Hepatic stellate cell (primary cell): Measurements from ENCODE around the gene HMGXB4.
A peak's percentile ranks its signal among the peaks of the same experiment; 100 is the strongest.

ENCODE experiments used
- DNase-seq: peaks from one replicate; pipeline ENCODE4 v3.0.0; 2011; ENCODE audit warnings: low spot score

Gene HMGXB4

DNA sequence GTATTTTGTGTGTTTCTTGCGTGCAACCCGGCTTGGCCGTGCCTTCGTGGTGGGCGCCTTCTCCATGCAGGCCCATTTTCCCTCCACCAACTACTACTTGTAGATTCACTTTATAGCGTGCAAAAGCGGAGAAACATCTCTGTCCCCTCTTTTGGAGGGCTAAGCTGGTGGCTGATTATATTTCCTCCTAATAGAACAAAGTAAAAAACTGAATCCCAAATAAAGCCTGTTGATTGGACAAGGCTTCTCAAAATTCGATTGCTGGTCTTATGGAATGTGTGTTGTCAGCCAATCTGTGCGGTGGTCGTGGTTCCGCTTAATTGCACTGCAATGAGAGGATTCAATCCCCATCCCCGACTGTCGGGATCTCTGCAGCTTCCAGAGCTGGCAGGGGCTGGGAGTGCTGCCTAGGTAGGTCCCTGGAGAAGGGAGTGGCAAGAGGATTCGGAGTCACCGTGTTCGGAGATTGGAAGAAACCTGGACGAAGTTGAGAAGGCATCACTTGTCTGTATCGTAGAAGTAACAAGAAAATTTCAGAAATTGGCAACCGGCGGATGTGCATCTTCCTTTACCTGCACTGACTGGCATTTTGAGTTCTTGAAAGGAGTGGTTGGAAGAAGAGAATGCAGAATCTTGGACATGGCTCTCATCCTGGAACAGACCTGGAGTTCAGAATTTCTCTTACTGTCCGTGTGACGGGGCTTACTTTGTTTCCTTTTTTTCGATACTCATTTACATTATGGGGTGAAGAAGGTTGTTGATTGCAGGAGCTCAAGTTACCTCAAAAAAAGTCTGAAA lies 1.1 kb downstream of the HMGXB4 start:
- peak; percentile 24 for DNase-seq

DNA sequence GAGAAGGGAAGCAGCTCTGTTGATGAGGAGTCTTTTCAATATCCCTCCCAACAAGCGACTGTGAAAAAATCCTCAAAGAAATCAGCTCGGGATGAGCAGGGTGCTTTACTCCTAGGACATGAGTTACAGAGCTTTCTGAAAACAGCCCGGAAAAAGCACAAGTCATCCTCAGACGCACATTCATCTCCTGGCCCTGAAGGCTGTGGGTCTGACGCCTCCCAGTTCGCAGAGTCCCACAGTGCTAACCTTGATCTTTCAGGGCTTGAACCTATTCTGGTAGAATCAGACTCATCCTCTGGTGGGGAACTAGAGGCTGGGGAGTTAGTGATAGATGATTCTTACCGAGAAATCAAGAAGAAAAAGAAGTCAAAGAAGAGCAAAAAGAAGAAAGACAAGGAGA lies 7.7 kb downstream of the HMGXB4 start:
- no peak for DNase-seq

DNA sequence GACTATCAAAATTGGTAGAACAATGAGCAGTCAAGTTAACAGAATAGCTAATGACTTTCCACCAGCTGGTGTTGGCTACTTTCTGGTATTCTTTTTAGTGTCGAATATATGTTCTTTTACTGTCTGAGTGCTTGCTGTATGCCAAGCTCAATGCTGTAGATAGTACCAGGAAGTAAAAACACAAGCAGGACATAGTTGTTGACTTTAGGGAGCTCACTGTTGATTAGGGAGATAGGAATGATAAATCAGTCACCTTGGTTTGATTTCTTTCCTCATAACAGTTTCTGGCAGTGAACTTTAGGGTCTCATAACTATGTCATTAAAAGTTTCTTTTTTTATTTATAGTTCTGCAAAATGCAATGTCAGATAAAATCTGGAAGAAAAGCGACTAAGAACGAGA lies 9.0 kb downstream of the HMGXB4 start:
- DNase-seq, result no peak

DNA sequence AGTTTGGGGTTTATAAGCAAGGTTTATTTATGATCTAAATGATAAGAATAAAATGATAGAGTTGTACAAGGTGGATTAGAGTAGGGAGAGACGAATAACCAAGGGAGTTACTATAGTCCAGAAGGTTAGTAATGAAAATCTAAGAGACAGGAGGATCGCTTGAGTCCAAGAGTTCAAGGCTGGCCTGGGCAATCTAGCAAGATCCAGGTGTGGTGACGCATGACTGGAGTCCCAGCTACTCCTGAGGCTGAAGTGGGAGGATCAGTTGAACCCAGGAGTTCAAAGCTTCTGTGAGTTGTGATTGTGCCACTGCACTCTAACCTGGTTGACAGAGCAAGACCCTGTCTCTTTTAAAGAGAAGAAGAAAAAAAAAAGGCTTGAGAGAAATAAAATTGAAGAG lies 12.3 kb downstream of the HMGXB4 start:
- DNase-seq, result no peak

DNA sequence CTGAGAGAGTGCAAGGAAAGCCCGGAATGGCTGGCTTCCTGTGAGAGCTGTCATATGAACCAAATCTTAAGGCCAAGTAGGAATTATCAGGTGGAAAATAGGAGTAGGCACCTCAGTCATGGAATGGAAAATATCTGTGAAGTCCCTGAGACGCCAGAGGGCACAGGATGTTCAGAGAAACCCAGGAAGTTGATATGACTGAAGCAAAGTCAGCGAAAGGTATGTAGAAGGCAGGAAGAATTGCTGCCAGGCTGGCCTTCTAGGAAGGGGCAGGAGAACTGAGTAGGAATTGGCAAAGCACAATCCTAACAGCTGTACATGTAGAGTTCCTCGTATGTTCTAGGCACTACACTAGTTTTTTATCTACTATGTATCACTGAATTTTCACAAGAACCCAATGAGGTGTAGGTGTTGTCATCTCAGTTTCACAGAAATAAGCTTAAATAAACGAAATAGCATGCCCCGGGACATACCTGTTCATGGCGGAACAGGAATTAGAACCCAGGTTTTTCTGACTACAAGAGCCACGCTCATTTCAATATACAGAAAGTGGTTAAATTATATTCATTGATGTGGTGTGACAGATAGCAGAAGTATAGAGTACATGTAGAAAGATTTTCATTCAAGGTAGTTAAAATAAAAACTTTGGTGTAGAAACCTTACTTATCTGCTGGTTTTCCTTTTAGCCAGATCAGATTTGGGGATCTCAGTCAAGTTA lies 17.0 kb downstream of the HMGXB4 start:
- DNase-seq, result no peak

DNA sequence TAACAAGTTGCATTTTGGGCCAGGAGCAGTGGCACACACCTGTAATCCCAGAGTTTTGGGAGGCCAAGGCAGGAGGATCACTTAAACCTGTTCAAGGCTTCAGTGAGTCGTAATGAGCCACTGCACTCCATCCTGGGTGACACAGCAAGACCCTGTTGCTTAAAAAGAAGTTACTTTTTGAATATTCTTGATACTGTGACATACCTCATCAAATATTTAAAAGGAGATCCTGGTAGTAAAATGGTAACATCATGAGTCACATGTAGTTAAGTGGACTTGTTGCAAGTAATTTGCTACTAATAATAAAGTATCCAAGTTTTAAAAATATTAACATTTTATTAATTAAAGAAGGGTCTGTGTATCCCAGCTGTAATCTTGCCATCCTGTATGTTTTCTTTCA lies 18.3 kb downstream of the HMGXB4 start:
- peak; percentile 6 for DNase-seq

DNA sequence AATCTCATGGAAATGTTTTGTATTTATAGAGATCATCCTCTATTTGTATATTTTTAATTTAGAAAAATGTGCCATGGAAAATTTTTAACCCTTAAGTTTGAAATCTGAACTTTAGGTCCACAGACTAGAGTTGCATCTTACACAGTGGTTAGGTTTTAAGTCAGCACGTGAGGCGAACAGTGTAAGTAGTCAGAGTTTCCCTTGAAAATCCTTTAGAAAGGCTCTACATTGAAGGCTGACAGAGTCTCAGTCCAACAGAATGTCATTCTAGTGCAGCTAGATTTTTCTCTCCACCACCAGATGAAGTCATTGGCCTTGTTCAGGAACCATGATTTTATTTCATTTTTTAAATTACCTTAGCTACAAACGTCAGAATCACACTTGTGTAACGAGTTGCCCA lies 18.7 kb downstream of the HMGXB4 start:
- no peak for DNase-seq

DNA sequence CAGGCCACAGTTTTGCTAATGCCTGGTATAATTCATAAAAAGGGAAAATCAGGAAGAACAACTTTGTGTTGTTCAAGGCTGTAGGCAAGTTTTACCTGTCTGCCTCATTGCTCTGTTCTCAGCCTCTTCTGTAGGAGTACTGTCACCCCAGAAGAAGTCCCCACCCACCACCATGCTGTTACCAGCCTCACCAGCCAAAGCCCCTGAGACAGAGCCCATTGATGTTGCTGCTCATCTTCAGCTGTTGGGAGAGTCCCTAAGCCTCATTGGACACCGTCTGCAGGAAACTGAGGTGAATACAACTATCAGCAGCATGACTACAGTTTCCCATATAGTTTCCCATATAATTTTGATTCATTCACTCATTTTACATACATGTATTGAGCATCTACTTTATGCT lies 30.8 kb downstream of the HMGXB4 start:
- no peak for DNase-seq

DNA sequence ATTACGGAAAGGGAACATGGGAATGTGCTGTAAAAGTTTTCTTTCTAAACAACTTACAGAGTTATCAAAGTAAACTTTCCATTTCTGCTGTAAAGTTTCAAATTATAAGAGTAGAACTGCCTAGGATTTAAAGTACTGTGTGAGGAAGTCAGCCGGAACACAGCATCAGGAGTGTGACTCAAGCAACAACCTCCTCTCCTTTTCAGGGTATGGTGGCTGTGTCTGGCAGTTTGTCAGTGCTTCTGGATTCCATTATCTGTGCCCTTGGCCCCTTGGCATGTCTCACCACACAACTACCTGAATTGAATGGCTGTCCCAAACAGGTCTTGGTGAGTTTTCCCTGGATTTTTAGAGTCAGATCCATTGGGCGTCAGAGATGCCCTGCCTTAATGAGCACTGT lies 35.5 kb downstream of the HMGXB4 start:
- DNase-seq, result no peak

DNA sequence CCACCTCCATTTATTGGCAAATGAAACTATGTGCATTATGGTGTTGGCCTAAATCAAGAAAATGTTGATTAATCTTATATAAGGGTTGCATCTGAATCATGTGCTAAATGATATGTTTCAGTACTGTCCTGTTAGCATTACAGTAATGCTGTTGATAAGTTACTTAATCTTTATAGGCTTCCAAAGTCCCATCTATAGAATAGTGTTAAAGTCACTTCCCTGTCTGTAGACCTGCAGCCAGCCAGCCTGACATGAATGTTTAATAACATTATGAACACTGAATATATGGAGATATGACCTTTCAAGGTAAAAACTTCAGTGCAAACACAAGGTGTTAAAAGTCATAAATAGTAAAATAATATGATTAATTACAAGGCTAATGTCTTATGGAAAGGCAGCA lies 38.8 kb downstream of the HMGXB4 start:
- DNase-seq, result no peak

DNA sequence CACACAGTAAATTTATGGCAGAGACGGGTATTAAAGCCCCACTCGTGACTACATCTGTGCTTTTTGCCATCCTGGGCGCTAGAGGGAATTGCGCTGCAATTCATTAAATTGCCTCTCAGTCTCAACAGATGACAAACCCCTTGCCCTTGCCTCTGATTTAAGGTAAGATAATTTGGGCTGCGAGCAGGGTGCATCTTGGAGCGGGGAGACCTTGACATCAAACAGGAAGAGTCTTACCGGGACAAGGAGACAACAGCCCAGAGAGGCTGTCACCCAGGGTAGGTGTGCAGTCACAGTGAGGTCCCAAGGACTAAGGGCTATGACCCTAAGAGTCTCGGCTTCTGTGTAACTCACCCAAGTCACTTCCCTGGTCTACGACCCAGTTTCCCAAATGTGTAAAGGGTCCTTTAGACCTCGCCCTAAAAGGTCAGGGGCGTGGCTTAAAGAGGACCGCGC lies 42.0 kb downstream of the HMGXB4 start:
- DNase-seq, result peak; percentile 24

DNA sequence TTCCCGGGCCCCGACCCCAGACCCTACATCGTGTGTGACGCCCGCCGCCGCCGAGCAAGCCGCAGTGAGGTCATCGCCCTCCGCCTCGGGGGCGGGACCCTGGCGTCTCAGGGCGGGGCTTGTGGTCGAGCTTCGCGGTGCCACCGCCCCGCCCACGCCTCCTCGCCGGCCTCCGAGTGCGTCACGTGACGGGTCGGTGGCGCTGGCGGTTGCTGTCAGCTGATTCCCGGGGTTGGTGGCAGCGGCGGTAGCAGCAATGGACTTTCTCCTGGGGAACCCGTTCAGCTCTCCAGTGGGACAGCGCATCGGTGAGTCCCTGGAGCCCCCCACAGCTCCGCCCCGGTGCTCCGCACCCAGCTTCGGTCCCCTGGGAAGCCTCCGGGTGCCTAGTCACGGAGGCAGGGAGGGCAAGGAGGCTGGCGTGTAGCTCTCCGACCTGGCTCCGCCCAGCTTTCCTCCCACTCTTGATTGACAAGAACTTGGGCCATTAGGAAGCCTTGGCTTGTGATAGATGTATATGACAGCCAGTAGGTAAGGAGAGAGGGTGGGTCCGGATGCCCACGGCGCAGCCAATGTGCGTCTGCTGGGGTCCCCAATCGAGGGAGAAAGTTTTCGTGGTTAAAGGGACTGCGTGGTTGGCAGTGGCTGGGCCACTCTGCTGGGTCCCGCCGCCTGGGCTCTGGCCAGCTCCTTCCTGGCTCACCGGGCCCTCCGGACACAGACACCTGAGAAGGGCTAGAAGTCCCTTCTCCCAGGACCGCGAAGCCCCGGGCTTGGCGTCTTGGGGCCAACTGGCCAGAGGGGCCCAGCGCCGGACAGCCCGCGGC lies 42.6 kb downstream of the HMGXB4 start, which contains the start of gene TOM1:
Gene TOM1, plus strand, starts transcription at position 222 of the 827 bp plus-strand sequence. Its CDS starts 35 bp downstream, at position 257.
- DNase-seq, result peak; percentile 99

DNA sequence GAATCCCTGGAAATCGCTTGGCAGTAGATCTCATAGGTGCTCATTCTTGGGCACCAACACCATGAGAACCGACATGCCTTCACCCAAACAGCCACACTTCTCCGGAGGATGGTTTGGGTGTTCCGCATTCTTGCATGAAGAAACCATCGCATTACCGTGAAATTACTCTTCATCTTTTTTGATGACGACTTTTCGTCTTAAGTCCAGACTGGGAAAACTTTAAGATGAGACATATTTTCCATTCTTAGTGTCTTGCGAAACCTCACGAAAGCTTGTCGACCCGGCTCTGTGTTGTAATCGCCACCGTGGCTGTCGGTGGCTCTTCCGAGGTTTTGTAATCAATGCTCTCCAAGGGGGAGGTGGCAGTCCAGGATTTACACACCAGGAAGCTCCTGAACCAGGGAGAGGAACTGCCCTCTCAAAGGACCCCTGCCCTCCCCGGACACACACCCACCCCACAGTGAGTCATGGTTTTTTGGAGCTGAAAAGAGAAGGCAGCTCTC lies 44.1 kb downstream of the HMGXB4 start:
- no peak for DNase-seq

DNA sequence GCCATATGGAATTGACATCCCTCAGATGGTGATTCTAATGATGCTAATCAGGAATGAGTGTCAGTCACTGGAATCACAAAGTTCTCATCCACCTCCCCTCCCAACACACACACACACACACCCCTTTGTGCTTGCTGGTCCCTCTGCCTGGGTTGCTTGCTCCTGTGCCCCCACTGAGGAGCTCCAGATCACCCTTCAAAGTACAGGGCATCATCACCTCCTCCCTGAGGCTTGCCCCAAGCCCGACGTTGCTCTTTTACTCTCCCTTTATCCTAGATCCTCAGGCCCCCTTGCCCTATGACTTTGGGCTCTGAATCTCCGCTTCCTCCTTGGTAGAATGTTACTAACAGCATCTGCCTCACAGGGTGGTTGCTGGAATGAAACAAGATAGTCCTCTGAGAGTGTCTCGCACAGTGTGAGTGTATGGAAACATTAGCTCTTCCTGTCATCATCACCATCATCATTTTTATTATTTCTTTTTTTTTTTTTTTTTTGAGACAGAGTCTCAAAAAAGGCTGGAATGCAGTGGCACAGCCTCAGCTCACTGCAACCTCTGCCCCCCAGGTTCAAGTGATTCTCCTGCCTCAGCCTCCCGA lies 45.8 kb downstream of the HMGXB4 start:
- DNase-seq, result no peak

DNA sequence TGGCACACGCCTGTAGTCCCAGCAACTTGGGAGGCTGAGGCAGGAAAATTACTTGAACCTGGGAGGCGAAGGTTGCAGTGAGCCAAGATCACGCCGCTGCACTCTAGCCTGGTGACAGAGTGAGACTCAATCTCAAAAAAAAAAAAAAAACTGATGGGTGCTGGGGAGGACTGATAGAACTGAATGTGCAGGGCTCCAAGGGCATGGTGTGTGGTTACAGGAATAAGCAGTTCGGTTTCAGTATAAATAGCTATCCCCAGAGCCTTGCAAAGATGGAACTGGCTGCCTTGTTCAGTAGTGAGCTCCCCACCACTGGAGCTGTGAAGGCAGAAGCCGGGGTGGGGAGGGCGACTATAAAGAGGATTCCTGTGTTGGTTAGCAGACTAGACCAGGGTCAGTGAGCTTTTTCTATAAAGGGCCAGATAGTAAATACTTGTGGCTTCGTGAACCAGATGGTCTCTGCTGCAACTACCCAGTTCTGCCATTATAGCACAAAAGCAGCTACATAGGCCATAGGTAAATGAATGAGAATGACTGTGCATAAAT lies 48.3 kb downstream of the HMGXB4 start:
- DNase-seq, result no peak

DNA sequence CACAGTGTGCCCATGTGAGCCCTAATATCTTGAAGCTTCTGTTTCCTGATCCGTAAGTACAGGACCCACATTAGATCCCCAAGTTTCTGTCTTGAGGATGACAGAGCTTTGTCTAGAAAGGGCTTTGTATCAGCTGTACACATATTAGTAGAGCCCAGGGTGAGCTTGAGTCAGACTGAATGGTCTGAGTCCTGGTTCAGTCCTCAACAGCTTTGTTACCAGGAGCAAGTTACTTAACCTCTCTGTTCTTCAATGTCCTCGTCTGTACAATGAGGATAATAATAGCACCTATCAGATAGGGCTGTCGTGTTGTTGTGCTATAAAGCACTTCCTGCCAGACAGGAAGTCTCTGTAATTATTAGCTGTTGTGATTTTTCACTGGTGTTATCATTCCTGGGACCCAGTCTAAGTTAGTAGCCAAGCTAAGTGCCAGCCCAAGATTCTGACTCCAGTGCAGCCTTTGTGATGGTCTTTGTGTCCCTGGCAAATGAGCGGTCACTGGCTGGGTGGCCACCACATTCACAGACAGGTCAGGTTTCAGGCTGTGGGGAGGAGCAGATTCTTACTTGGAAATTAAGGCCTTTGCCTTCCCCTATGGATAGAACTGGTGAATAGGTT lies 49.2 kb downstream of the HMGXB4 start:
- DNase-seq, result no peak

DNA sequence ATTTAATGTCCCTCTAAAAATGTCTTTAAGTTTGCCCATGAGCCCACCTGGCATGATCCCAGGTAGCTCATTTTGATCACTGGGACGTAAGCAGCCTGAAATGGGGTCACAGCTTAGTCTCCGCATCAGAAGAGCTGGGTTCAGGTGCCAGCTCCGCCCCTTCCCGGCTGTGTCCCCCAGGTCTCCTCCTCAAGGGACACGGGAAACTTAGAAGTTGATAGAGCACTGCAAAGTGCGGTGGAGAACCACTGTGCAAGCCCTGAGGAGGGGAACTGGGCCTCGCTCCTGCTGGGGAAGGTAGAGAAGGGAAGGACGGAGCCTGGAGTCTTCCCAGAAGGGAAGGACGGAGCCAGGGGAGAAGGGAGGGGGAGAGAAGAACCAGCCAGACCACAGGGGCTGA lies 50.1 kb downstream of the HMGXB4 start:
- DNase-seq, result no peak

DNA sequence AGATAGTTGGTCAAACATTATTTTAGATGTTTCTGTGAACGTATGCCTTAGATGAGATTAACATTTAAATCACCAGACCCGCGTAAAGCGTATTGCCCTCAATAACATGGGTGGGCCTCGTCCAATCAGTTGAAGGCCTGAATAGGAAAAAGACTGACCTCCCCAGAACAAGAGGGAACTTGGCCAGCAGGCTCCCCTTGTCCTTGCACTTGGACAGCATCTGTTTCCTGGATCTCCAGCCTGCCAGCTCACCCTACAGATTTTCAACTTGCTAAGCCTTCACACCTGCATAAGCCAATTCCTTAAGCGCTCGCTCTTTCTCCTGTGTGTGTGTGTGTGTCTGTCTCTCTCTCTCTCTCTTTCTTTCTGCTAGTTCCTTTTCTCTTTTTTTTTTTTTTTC lies 50.6 kb downstream of the HMGXB4 start:
- DNase-seq, result no peak

DNA sequence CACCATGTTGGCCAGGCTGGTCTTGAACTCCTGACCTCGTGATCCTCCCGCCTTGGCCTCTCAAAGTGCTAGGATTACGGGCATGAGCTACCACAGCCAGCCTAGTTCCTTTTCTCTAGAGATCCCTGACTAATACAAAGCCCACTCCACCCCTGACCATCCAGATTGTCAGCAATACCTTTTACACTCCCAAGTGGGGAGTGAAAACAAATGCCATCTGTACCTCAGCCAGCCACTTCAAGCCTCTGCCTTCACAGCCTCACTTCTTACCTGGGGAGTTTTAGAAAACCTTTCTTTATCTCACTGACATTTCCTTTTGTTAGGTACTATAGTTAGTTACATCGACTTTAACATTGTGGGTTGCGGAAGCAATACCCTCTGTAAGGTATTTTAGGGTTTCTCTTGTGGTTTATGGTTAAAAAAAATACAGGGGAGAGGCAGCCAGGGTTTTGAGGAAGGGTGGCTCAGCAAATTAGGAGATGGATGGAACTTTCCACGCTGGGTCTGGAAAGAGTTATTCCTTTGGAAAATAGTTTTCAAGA lies 51.3 kb downstream of the HMGXB4 start:
- DNase-seq, result no peak

DNA sequence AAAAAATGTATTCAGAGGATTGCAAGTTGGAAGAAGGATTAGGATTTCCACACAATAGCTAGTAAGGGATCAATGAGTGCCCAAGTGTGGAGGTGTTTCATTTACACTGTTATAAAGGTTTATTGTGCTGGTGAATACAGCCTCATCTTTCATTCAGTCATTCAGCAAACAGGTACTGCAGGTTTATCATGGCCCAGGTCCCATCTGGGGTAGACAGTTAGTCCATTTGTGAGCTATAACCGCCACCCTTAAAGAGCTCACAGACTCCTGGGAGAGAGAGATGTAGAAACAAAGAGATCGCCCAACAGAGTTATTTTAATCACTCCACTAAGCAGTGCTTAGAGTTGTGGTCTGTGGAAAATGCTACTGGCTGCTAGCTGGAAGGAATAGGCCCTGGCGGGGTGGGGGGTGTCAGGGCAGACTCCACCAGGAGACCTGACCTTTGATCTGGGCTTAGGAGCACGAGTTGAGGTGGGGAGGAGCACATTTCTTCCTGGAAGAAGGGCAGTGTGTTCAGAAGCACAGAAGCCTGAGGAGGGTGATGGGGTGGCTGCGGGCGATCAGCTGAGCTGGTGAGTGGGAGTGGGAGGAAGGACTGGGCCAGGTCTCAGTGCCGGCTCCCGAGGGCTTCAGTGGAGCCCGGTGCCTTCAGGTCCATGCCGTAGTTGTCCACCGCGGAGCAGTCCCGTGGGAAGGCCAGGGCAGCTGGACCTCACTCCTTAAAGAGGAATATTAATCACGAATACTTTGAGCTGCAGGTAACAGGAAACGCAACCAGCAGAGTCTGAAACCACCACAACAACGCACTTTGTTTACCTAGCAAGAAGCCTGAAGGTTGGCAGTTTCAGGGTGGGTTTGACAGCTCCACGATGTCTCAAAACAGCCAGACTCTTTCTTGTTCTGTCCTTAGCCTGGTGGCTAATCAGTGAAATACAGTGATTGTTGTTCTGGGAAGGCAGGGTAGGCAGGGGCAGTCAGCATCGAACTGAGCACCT lies 53.6 kb downstream of the HMGXB4 start:
- DNase-seq, result no peak
